HG03025 (cell line): Measurements from ENCODE around the gene MGA.

Source experiments
- ATAC-seq: cut with Tn5 transposase; IDR thresholded peaks from one replicate; pipeline ENCODE4 v1.9.1; 2021; ENCODE audit warnings: mild to moderate bottlenecking, moderate library complexity; ENCODE audit not compliant: unreplicated experiment, low FRiP score

MGA gene

GRCh38 chr15:41801850-41802455 is 141.7 kb downstream of the MGA start:
- no peak for ATAC-seq

GRCh38 chr15:41804361-41804760 is 144.2 kb downstream of the MGA start:
- no peak for ATAC-seq

GRCh38 chr15:41804916-41805666 is 144.9 kb downstream of the MGA start:
- ATAC-seq, result no peak

- no peak for ATAC-seq
Observed at GRCh38 chr15:41805711-41806110, 145.5 kb downstream of the MGA start.

DNA sequence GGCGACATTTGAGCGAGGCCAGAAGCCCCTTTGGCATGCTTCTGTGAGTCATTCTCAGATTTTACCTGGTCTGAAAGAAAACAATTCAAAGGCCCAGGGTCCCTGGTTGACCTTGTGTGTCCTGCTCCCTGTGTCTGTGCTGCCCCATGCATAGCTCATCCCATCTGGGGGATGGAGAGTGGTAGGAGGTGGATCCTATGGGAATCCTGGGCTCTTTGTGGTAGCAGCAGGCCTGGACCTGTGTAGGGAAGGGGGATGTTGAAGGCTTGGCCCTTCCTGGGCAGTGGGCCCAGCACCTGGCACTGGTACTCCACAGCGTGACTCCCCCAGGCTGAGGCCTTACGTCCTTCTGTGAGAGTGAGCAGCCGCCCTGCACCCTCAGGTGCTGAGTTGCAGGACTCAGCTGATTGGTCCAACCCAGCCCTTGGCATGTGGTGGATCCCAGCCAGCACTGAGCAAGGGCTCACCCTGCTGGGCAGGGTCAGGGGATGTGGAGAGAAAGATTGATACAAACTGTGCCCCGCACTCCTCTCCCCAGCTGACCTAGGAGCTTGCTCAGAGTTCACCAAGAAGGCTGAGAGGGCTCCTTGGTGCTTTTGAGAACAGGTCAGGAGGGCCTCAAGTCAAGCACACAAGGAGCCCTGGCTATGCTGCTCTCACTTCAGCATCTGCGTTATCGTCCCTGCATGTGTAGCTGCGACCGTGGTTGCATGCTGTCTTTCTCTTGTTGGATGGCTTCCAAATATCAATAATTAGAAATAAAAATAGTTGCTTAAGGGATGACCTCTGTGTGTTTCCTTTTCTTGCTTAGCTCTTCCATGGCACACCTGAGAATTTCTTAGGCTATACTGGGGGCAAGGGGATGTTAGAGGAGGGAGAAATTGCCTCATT is 146.3 kb downstream of the MGA start:
- ATAC-seq, result no peak

GRCh38 chr15:41809121-41809520 is 148.9 kb downstream of the MGA start:
- no peak for ATAC-seq

DNA sequence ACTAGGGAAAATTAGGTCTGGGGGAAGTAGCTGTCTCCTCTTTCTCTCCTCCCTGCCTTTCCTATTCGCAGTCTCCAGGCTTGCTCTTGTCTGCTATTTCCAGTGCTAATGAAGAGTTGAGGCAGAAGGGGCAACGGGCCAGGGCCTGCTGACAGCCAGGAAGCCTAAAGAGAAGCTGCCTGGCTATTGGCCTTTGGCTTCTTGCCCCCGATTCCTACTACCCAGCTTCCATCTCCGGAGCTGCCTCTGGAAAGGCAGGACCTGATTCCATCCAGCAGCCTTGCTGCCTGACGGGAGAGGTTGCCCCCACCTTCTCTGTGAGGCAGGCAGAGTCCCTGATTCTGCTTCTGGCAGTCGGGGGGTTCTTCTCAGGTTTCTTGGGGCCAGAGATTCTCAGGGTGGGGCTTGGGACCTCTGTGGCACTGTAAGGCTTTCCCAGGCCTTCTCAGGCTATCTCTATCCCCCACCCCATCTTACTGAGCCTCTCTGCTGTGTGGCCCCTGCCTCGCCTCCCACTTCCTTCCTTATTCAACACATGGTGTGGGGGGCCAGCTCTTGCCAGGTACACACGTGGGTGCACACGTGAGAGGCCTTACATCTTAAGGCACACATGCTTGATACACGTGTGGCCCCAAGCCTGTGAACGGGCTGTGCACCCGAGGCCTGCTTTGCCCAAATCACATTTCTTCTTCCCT is 149.5 kb downstream of the MGA start:
- ATAC-seq, result no peak

DNA sequence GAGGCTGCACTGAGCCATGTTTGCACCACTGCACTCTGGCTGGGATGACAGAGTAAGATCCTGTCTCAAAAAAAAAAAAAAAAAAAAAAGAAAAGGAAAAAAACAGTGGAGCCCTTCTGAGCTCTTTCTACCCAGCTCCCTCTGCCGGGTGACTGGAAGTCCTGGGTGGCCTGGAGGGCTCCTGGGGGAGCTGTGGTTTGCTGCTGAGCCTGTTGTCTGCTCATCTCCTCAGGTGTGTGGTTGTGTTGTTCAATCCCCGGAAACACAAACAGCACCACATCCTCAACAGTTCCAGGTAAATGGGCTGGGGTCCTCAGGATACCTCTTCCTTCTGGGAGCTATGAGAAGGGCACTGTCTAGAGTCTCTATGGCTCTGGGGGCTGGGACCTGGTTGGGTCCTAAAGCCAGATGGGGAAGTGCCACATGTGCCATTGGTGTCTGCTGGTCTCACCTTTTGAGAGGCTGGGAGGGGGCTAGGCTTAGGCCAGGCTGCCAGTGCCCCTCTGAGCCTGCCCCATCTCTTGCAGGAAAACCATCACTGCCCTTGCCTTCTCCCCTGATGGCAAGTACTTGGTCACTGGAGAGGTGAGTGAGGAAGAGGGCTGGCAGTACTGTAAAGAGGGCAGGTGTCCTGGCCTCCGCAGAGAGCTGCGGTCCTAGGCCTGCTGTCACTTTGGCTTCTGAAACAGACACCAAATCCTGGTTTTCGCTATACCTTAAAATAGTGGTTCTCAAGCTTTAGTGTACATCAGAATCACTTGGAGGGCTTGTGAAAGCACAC is 150.6 kb downstream of the MGA start:
- no peak for ATAC-seq

- no peak for ATAC-seq
Observed at GRCh38 chr15:41811432-41812195, 151.4 kb downstream of the MGA start.

GRCh38 chr15:41812820-41813375 is 152.7 kb downstream of the MGA start:
- ATAC-seq, result no peak

DNA sequence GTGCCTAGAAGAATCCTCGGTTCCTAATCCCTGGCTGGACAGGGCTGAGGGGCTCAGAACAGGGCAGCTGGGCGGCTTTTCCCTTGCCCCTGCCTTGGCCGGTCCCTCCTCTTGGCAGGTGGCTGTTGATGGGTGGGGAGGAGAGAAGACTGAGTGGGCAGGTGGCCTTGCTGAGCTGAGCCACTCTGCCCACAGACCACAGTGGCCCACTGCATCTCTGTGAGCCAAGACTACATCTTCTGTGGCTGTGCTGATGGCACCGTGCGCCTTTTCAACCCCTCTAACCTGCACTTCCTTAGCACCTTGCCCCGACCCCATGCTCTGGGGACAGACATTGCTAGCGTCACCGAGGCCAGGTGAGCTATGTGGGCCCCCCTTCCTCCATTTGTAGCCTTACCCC is 153.2 kb downstream of the MGA start:
- ATAC-seq, result no peak

GRCh38 chr15:41814534-41814933 is 154.3 kb downstream of the MGA start:
- ATAC-seq, result no peak

DNA sequence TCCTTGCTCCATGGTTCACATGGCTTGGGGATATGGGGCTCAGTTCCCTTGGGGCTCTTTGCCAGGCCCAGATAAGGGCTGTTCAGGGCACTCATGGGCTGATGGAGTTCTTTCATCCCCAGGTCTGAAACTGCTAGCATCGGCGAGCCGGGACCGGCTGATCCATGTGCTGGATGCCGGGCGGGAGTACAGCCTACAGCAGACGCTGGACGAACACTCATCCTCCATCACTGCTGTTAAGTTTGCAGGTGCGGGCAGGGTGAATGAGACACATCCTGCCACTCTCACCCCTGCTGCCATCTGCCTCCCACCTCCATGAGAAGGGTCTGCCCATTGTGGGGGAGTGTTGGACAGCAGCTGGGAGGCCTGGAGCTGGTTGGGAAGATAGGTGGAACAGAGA is 156.6 kb downstream of the MGA start:
- no peak for ATAC-seq

DNA sequence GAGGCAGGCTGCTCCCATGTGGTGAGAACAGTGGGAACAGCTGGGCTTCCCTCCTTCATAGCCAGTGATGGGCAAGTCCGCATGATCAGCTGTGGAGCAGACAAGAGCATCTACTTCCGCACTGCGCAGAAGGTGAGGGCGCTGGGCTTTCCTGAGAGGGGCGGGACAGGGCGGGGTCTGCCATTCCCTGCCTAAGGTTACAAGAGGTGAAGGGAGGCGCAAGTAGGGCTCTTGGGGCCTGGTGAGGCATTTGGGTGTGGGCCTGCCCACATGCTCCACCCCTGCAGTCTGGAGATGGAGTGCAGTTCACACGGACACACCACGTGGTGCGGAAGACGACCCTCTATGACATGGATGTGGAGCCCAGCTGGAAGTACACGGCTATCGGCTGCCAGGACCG is 157.1 kb downstream of the MGA start:
- no peak for ATAC-seq

DNA sequence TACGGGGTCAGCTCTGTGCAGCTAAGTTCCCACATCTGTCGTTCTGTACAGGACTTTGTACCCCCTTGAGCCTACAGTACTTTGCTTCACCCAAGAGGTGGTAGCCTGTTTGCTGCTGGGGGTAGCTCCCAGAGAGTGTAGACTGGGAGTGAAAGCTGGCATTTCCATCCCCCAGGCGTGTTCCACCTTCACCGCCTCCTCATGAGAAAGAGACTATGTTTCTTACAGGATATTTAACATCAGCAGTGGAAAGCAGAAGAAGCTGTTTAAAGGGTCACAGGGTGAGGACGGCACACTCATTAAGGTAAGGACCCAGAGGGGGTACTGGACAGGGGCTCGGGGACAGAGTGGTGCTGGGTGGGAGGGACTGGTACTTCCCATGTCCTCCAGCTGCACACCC is 157.6 kb downstream of the MGA start:
- no peak for ATAC-seq

DNA sequence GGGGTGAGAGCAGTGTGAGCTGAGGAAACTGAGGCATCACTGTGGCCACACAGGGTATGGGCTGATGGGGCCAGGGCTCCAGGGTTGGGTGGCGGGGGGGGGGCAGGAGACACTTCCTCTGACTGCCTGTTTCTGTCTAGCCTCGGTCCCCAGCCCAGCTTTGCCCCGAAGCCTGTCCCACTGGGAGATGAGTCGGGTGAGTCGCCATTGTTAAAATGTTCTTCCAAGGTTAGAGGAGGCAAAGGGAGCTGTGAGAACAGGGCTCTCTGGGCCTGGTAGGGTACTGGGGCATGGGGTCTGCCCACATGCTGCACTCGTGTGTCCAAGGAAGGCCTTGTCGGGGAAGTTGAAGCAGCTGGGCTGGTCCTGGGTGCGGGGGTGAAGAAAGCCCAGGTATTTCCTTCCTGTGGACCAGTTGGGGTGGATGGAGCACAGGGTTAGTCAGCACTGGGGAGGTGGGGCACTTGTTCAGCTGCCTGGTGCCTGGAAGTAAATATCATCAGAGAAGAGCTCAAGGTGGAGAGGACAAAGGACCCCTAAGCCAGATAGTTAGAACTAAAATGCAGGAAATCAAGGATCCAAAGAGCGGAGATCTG is 159.3 kb downstream of the MGA start:
- no peak for ATAC-seq

- ATAC-seq, result no peak
Observed at GRCh38 chr15:41820791-41821423, 160.7 kb downstream of the MGA start.

DNA sequence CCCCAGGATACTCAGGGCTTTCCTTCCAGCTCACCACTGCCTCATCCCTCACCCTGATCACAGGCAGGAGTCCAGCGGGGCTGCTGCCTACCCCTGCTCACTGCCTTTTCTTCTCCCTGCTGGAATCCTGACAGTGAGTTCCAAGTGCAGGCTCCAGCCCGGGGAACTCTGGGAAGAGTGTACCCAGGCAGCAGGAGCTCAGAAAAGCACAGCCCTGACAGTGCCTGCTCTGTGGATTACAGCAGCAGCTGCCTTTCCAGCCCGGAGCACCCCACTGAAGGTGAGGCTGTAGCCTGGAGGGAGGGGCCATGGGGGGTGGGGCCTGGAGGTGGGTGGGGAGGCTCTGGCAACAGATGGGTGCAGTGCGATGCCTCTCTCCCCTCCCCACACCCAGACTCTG is 161.6 kb downstream of the MGA start:
- ATAC-seq, result no peak
